HG03108 (cell line): Measurements from ENCODE around the gene ABCA2.

Experiments
- ATAC-seq: cut with Tn5 transposase; IDR thresholded peaks from one replicate; pipeline ENCODE4 v1.9.1; 2021; ENCODE audit warnings: moderate library complexity; ENCODE audit not compliant: unreplicated experiment

Gene ABCA2

GRCh38 chr9:136969774-136970173, 58.3 kb downstream of the ABCA2 start:
- ATAC-seq = no peak

GRCh38 chr9:136969150-136969549, 58.9 kb downstream of the ABCA2 start:
- no peak for ATAC-seq

- no peak for ATAC-seq
These were observed 59.5 kb downstream of the ABCA2 start for GRCh38 chr9:136968333-136969127.

- ATAC-seq = no peak
These were observed 62.1 kb downstream of the ABCA2 start for GRCh38 chr9:136965771-136966484.

GRCh38 chr9:136964833-136965422, 63.1 kb downstream of the ABCA2 start:
- no peak for ATAC-seq

GRCh38 chr9:136964171-136964689, 63.8 kb downstream of the ABCA2 start:
- no peak for ATAC-seq

GRCh38 chr9:136963751-136964150, 64.3 kb downstream of the ABCA2 start:
- ATAC-seq = no peak

- no peak for ATAC-seq
These were observed 64.7 kb downstream of the ABCA2 start for GRCh38 chr9:136963341-136963740.

GRCh38 chr9:136962701-136963248, 65.3 kb downstream of the ABCA2 start:
- no peak for ATAC-seq

- ATAC-seq = no peak
These were observed 65.9 kb downstream of the ABCA2 start for GRCh38 chr9:136962163-136962562.

- no peak for ATAC-seq
These were observed 66.6 kb downstream of the ABCA2 start for GRCh38 chr9:136961279-136962065.

GRCh38 chr9:136960938-136961275, 67.1 kb downstream of the ABCA2 start:
- no peak for ATAC-seq

GRCh38 chr9:136960212-136960937, 67.7 kb downstream of the ABCA2 start:
- no peak for ATAC-seq

GRCh38 chr9:136958898-136959850, 68.9 kb downstream of the ABCA2 start:
- ATAC-seq = no peak

GRCh38 chr9:136958473-136958872, 69.6 kb downstream of the ABCA2 start:
- no peak for ATAC-seq

GRCh38 chr9:136957901-136958300, 70.1 kb downstream of the ABCA2 start:
- ATAC-seq = no peak

GRCh38 chr9:136957461-136957860, 70.6 kb downstream of the ABCA2 start:
- no peak for ATAC-seq
